HTR-8/SVneo (cell line): ENCODE data around the gene GPC6.

Source experiments
- DNase-seq: peaks from one replicate; pipeline ENCODE4 v3.0.0; 2011; ENCODE audit warnings: low spot score, mixed read lengths; ENCODE audit not compliant: insufficient read length
- FAIRE-seq: peaks from 2 replicates; lab custom pipeline; 2011; peaks lifted over from hg19 to GRCh38; lab: Jason Lieb, UNC

GPC6 gene

GRCh38 chr13:94228763-94229162 is 1002.2 kb downstream of the GPC6 start:
- no peak for FAIRE-seq
- no peak for DNase-seq

- FAIRE-seq, result no peak
- no peak for DNase-seq
Measured at GRCh38 chr13:94232161-94232950, 1005.7 kb downstream of the GPC6 start.

- no peak for FAIRE-seq
- DNase-seq, result no peak
Measured at GRCh38 chr13:94232956-94233355, 1006.3 kb downstream of the GPC6 start.

- DNase-seq (peak; percentile 19), FAIRE-seq (no peak)
Measured at GRCh38 chr13:94233401-94233800, 1006.8 kb downstream of the GPC6 start.

- FAIRE-seq, result no peak
- DNase-seq, result no peak
Measured at GRCh38 chr13:94233837-94234236, 1007.2 kb downstream of the GPC6 start.

GRCh38 chr13:94234738-94235137 is 1008.1 kb downstream of the GPC6 start:
- no peak for DNase-seq
- FAIRE-seq, result no peak

- no peak for FAIRE-seq
Measured at GRCh38 chr13:94236132-94236531, 1009.5 kb downstream of the GPC6 start.

GRCh38 chr13:94236872-94237271 is 1010.3 kb downstream of the GPC6 start:
- DNase-seq (no peak), FAIRE-seq (no peak)

More at GRCh38 chr13:94236132-94236531, 1009.5 kb downstream of the GPC6 start:
- DNase-seq, result no peak

GRCh38 chr13:94239135-94239534 is 1012.5 kb downstream of the GPC6 start:
- peak; percentile 5 for DNase-seq
- FAIRE-seq, result peak; percentile 38

GRCh38 chr13:94242554-94242953 is 1015.9 kb downstream of the GPC6 start:
- no peak for DNase-seq
- FAIRE-seq, result no peak

GRCh38 chr13:94243551-94243950 is 1016.9 kb downstream of the GPC6 start:
- no peak for FAIRE-seq

GRCh38 chr13:94246495-94246894 is 1019.9 kb downstream of the GPC6 start:
- FAIRE-seq (no peak), DNase-seq (no peak)

More at GRCh38 chr13:94243551-94243950, 1016.9 kb downstream of the GPC6 start:
- no peak for DNase-seq

GRCh38 chr13:94247890-94248289 is 1021.3 kb downstream of the GPC6 start:
- DNase-seq (no peak), FAIRE-seq (no peak)

- FAIRE-seq (no peak), DNase-seq (no peak)
Measured at GRCh38 chr13:94248454-94249228, 1022.0 kb downstream of the GPC6 start.

- peak; percentile 21 for DNase-seq
- no peak for FAIRE-seq
Measured at GRCh38 chr13:94249512-94249911, 1022.9 kb downstream of the GPC6 start.

GRCh38 chr13:94251831-94252608 is 1025.4 kb downstream of the GPC6 start:
- DNase-seq, result no peak
- no peak for FAIRE-seq

GRCh38 chr13:94254737-94255136 is 1028.1 kb downstream of the GPC6 start:
- no peak for FAIRE-seq
- no peak for DNase-seq

- no peak for DNase-seq
- no peak for FAIRE-seq
Measured at GRCh38 chr13:94256721-94257120, 1030.1 kb downstream of the GPC6 start.

- FAIRE-seq, result no peak
- no peak for DNase-seq
Measured at GRCh38 chr13:94259984-94260383, 1033.4 kb downstream of the GPC6 start.

- no peak for DNase-seq
Measured at GRCh38 chr13:94261163-94261562, 1034.6 kb downstream of the GPC6 start.

GRCh38 chr13:94263038-94263437 is 1036.4 kb downstream of the GPC6 start:
- DNase-seq (no peak), FAIRE-seq (no peak)

More at GRCh38 chr13:94261163-94261562, 1034.6 kb downstream of the GPC6 start:
- FAIRE-seq, result no peak
